Measurements from ENCODE around the gene MS4A2.

The MS4A2 gene

GRCh38 chr11:60145677-60146076 lies 57.2 kb downstream of the MS4A2 start:
- POLR2A ChIA-PET (ENCODE audit: low non-redundant PET), result no interaction called here
- CTCF ChIA-PET, result no interaction called here
- TF ChIP-seq, protein P1, sequence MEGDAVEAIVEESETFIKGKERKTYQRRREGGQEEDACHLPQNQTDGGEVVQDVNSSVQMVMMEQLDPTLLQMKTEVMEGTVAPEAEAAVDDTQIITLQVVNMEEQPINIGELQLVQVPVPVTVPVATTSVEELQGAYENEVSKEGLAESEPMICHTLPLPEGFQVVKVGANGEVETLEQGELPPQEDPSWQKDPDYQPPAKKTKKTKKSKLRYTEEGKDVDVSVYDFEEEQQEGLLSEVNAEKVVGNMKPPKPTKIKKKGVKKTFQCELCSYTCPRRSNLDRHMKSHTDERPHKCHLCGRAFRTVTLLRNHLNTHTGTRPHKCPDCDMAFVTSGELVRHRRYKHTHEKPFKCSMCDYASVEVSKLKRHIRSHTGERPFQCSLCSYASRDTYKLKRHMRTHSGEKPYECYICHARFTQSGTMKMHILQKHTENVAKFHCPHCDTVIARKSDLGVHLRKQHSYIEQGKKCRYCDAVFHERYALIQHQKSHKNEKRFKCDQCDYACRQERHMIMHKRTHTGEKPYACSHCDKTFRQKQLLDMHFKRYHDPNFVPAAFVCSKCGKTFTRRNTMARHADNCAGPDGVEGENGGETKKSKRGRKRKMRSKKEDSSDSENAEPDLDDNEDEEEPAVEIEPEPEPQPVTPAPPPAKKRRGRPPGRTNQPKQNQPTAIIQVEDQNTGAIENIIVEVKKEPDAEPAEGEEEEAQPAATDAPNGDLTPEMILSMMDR (conservative IDR thresholded peaks at IDR 0.05; ENCODE audit: low read depth), result no peak
- no peak for DNase-seq (ENCODE audit: low spot score)
- no peak overlapping the region for H3K27ac ChIP-seq
